Ecto neural progenitor cell (in vitro differentiated cells): ENCODE data around the gene SDR42E1.
"Not testable (repeated sequence)": the region's sequence is repeated elsewhere in the genome, so short reads cannot be mapped to it uniquely, and the experiment has no call there.

ENCODE experiments used
- DNase-seq: peaks from one replicate; pipeline ENCODE4 v3.0.0-alpha.2; 2018; ENCODE audit warnings: low spot score

SDR42E1 gene

DNA sequence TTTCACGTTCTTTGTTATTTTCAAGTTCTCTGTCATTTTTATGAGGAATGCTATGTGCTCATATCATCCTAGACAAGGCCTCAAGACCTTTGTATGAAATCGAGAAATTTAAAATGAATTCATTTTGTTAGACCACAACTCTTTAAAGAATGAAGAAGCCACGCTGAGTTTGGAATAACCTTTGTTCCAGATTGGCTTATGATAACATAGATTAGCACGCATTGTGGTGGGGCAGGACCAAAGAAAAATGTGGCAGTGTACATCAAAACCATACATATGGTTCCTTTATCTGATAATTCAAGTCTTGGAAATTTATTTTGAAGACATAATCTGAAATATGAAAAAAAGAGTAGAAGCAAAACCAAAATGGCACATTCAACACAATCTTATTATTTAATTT, 26.0 kb upstream of the SDR42E1 start:
- DNase-seq, result no peak

- no peak for DNase-seq
Observed at GRCh38 chr16:82034981-82035612, 23.8 kb upstream of the SDR42E1 start, which contains the start of gene HSD17B2. Gene HSD17B2, plus strand, starts transcription at chr16:82035253. Its CDS starts 172 bp downstream, at chr16:82035425.

GRCh38 chr16:82033683-82034300, 22.5 kb upstream of the SDR42E1 start:
- no peak for DNase-seq

DNA sequence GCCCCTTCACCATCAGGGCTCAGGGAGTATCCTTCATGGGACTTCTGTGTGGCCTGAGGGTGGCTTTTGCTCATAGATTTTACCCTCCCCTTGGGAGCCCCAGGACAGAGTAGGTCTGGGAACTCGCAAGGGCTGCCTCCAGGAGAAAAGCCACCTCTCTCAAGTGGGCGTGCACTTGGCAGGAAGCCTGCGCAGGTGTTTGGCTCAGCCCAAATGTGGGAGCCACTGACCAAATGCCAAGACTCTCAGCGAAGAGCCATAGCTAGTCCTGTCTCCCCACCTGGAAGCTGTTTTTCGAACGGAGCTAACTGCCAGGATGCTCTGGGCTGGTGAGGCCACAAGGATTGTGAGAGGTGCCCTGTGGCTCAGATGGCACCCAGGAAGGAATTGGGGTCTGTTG, 21.7 kb upstream of the SDR42E1 start:
- no peak for DNase-seq

DNA sequence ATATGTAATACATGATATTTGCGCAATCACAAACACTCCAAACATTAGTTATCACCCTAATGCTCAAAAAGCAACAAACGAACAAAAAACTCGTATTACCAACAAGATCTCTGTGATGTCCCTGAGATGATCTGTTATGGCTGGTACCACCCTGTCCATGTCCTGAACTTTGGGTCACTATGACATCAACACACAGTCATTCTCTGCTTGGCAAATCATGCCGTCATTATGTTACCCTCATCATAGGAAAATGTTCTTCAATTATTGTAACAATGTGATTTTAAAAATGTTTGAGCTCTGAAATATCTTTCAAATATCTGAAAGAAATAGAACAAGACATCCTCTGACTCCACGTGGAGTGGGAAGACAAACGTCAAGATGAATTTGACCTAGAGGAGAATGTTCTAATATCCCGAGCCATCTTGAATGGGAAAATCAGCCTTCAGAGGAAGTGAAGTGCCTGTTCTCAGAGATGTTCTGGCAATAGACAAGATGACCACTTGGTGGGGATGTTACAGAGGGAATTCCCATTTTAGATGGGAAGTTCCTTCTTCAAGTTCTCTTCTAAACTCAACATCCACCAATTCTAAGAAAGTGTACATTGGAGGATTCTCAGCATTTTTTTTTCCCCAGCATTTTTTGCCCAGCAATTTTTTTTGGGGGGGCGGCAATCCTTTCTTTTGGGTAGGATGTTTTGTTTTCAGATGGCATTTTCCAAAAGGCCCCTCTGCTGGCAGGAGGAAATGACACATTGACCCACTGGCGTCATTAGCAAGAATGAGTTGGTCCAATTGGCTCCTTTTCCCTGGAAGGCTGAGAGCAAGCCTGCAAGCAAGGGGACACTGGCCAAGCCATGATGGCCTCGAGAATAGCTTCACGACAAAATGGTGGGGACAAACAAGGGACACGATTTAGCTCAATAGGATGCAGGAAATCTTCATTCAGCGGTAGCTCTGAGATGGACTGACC, 20.1 kb upstream of the SDR42E1 start:
- DNase-seq, result no peak

DNA sequence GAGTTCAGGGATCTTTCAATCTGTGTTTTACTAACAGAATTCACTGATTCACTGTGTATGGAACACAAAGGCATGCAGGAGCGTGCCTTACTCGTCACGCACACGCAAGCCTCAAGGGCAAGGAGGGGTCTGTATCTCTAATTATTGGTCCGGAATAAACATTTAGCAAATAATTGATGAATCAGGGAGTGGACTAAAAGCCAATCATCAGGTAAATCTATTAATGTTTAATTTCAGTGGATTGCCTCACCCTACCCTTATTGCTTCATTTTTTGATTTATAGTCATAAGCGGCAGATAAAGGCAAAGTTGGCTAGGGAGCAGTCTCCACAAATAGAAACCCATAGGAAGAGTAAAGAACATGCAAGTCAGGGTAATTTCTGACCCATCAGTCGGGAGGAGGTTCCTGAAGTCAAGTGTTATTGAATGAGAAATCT, 16.4 kb upstream of the SDR42E1 start:
- DNase-seq, result no peak

DNA sequence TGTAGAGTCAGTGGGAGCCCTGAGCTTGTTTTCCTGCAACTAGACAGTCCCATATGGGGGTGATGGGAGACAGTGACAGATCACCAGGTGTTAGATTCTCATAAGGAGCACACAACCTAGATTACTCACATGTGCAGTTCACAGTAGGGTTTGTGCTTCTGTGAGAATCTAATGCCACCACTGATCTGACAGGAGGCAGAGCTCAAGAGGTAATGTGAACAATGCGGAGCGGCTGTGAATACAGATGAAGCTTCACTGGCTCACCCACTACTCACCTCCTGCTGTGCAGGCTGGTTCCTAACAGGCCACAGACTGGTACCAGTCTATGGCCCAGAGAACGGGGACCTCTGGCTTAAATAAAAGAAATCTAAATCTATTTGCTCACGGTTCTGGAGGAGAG, 13.6 kb upstream of the SDR42E1 start:
- no peak for DNase-seq

DNA sequence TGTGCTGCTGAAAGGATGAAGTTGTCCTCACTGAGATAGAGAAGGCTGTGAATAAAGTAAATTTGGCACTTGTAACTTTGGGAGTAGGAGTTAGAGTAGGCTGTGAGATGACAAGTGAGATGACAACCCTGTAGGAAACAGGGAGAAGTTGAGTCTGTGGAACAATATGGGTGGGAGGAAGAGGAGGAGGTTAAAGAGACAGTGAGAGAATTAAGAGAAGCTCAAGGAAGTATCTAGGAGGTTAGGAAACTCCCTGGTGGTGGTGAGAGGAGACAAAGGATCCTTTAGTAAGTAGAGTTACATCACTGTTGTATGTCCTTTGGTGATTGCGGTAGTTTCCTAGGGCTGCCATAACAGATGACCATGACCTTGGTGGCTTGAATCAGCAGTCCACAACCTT, 13.0 kb upstream of the SDR42E1 start:
- DNase-seq, result no peak

- DNase-seq, result no peak
Observed at GRCh38 chr16:82023206-82023605, 11.9 kb upstream of the SDR42E1 start.

GRCh38 chr16:82020051-82020450, 8.8 kb upstream of the SDR42E1 start:
- DNase-seq, result no peak

GRCh38 chr16:82019535-82019934, 8.3 kb upstream of the SDR42E1 start:
- DNase-seq, result no peak

GRCh38 chr16:82017911-82018568, 6.8 kb upstream of the SDR42E1 start:
- DNase-seq, result no peak

DNA sequence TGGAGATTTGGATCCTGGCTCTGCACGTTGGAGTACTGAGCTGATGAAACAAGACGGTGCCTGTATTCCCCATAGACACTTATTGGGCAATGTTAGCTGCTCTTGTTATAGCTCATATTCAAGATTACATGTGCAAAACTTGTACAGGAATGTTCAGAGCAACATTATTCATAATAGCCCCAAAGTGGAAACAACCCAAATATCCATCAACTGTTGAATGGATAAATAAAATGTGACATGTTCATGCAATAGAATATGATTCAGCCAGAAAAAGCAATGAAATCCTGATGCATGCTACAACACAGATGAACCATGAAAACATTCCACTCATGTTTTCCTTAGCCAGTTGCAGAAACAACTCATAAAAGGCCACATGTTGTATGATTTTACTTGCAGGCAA, 5.7 kb upstream of the SDR42E1 start:
- DNase-seq, result no peak

DNA sequence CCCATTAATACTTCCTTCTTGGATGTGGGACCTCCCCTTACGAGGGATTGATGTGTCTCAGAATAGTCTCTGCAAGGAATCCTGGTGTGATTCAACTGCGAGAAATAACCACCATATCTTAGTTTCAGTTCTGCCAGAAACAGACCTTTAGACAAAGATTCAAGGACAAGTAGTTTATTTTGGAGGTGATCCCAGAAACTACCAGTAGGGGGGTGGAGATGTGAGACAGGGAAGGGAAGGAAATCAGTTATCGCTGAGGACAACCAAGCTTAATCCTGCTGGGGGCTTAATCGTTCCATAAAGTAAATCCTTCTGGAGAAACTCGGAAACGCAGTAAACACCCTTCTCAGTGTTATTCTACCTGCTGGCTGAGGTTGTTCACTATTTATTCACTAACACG, 5.0 kb upstream of the SDR42E1 start:
- no peak for DNase-seq

DNA sequence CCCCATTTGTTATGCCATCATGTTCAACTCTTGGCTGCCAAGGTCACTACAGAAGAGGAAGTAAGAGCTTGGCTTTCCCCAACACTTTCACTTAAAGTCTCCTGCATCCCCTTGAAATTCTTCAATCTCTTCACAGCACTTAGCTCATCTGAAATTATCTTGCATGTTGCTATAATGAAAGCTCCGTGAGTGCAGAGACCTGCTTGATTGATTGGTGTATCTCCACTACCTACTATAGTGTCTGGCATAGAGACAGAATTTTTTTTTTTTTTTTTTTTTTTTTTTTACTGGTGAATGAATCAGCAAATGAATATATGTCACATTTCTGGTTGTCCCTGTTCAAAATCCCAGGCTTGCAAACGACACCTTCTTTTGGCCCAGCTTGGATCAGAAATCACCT, 1.9 kb upstream of the SDR42E1 start:
- no peak for DNase-seq

- DNase-seq, result no peak
Observed at GRCh38 chr16:82010649-82011048, 621 bp downstream of the SDR42E1 start.

DNA sequence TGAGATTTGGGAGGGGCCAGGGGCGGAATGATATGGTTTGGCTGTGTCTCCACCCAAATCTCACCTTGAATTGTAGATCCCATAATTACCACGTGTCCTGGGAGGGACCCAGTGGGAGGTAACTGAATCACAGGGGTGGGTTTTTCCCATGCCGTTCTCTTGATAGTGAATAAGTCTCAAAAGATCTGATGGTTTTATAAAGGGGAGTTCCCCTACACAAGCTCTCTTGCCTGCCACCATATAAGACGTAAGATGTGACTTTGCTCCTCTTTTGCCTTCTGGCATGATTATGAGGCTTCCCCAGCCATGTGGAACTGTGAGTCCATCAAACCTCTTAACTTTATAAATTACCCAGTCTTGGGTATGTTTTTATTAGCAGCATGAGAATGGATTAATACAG, 1.5 kb downstream of the SDR42E1 start:
- not testable (repeated sequence) for DNase-seq

- DNase-seq, result no peak
Observed at GRCh38 chr16:82008957-82009592, 2.2 kb downstream of the SDR42E1 start.

DNA sequence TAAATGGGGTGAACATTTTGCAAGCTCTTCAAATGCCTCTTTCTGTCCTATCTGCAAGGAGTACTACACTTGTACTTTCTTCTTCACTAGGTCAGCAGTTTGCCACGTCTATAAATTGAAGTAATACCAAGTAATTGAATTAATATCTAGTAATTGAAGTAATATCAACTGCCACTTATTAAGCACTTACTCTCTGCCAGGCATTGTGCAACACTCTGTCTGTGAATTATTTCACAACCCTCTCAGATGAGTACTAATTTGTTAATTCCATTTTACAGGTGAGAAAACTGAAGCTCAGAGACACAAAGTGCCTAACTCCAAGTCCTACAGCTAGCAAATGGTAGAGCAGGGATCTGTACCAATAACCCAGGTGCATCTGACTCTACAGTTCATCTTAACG, 4.1 kb downstream of the SDR42E1 start:
- no peak for DNase-seq

GRCh38 chr16:82006036-82006435, 5.2 kb downstream of the SDR42E1 start:
- no peak for DNase-seq

DNA sequence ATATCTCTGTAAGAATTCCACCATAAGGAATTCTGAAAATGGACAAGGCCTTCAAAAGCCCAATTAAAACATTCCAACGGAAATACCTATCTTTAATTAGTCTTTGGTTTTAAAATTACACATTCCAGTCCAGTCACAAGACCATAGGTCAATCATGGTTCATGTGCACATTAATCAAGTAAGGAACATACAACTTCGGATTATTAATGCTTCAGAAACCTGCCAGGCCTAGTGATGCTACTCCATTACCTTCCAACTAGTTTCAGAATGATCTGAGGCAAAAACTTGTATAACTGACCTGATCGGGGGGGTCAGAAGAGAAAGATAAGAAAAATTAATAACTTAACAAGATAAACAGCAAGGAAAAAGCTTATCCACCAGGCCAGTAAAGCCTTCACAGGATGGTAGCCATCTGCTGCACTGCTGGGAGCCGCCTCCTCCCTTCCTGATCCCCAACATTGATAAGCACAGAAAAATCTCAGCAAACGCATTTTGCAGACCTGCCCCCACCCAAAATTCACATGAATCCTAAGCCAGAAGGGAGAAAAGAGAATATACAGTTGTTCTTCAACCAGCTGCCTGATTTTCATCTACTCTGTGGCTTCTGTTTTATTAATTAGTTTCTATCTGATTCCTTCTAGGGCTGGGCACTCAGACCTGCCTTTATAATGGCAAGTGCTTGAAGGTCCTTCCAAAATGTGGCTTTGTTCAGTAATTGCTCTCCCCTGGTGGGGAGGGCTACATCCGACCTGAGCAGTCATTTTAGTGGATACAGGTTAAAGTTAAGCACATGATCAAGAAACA, 6.0 kb downstream of the SDR42E1 start:
- no peak for DNase-seq
